ENCODE data around the gene TRAPPC2B. TPM values are rescaled to one million over a fixed set of nuclear protein-coding genes. Genes with fewer than 3 reads are reported as not detected.

The TRAPPC2B gene
- total RNA-seq, 1 experiment from 2014 or later: 15.3 TPM

DNA sequence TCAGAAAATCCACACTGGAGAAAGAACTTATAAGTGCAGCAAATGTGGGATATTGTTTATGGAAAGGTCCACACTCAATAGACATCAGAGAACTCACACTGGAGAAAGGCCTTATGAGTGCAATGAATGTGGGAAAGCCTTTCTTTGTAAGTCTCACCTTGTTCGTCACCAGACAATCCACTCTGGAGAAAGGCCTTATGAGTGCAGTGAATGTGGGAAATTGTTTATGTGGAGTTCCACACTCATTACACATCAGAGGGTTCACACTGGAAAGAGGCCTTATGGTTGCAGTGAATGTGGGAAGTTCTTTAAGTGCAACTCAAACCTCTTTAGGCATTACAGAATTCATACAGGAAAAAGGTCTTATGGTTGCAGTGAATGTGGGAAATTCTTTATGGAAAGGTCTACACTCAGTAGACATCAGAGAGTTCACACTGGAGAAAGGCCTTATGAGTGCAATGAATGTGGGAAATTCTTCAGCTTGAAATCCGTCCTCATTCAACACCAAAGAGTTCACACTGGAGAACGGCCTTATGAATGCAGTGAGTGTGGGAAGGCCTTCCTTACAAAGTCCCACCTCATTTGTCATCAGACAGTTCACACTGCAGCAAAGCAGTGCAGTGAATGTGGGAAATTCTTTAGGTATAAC, 14.3 kb downstream of the TRAPPC2B start:
- peaks cover 25% of the 10 kb centered on the region for H3K36me3 ChIP-seq (ENCODE audit: low read depth)
- no peaks in the 10 kb centered on the region; the same call in 1 of the 2 replicates for H3K27me3 ChIP-seq (ENCODE audit: insufficient read depth, low read depth)
- CTCF ChIA-PET: no interaction called here
- H2AFZ ChIP-seq: no peak overlapping the region
- H3K9me2 ChIP-seq (ENCODE audit: insufficient read depth): no peaks in the 10 kb centered on the region
- H3K4me1 ChIP-seq (replicated peaks; ENCODE audit: insufficient read depth): no peaks in the 10 kb centered on the region
- no peak overlapping the region for H3K4me3 ChIP-seq
- H3K79me2 ChIP-seq (ENCODE audit: low read depth): no peaks in the 10 kb centered on the region
- POLR2A ChIA-PET (ENCODE audit: unreplicated experiment): no interaction called here
- H3F3A ChIP-seq (ENCODE audit: insufficient read depth, low read depth): no peaks in the 10 kb centered on the region
- intact Hi-C loops (cut with micrococcal nuclease; ENCODE audit: unreplicated experiment): no loop called here
- no peak overlapping the region for H3K27ac ChIP-seq
- TF ChIP-seq EZH2 (IDR thresholded peaks at IDR 0.05; ENCODE audit: low read depth) (no peak), CTCF (conservative IDR thresholded peaks at IDR 0.05) (no peak)
- no peak overlapping the region for H3K4me2 ChIP-seq
- H4K20me1 ChIP-seq (ENCODE audit: insufficient read depth): no peaks in the 10 kb centered on the region
- no TSS peak for BruUV-seq (replicated peaks)
- H3K9me3 ChIP-seq (ENCODE audit: insufficient read depth, low read depth): peaks cover 42% of the 10 kb centered on the region
- no peak for DNase-seq

GRCh38 chr19:57380923-57381322, 17.6 kb downstream of the TRAPPC2B start:
- Histone ChIP-seq H3K36me3 (ENCODE audit: low read depth) (no peaks in the 10 kb centered on the region), H3K4me2 (no peak overlapping the region), H3K9me2 (ENCODE audit: insufficient read depth) (no peaks in the 10 kb centered on the region), H4K20me1 (ENCODE audit: insufficient read depth) (no peaks in the 10 kb centered on the region), H3K27ac (no peak overlapping the region), H3K9me3 (ENCODE audit: insufficient read depth, low read depth) (peaks cover 33% of the 10 kb centered on the region), H3K4me3 (no peak overlapping the region), H3K27me3 (ENCODE audit: insufficient read depth, low read depth) (no peaks in the 10 kb centered on the region; the same call in 1 of the 2 replicates), H3K79me2 (ENCODE audit: low read depth) (no peaks in the 10 kb centered on the region), H3K4me1 (replicated peaks; ENCODE audit: insufficient read depth) (no peaks in the 10 kb centered on the region), H3F3A (ENCODE audit: insufficient read depth, low read depth) (no peaks in the 10 kb centered on the region), H2AFZ (no peak overlapping the region)
- intact Hi-C loops (cut with micrococcal nuclease; ENCODE audit: unreplicated experiment): no loop called here
- no peak for TF ChIP-seq EZH2 (IDR thresholded peaks at IDR 0.05; ENCODE audit: low read depth)
- no peak for TF ChIP-seq CTCF (conservative IDR thresholded peaks at IDR 0.05)
- BruUV-seq (replicated peaks): no TSS peak
- ChIA-PET POLR2A (ENCODE audit: unreplicated experiment) (no interaction called here), CTCF (no interaction called here)
- DNase-seq: no peak

DNA sequence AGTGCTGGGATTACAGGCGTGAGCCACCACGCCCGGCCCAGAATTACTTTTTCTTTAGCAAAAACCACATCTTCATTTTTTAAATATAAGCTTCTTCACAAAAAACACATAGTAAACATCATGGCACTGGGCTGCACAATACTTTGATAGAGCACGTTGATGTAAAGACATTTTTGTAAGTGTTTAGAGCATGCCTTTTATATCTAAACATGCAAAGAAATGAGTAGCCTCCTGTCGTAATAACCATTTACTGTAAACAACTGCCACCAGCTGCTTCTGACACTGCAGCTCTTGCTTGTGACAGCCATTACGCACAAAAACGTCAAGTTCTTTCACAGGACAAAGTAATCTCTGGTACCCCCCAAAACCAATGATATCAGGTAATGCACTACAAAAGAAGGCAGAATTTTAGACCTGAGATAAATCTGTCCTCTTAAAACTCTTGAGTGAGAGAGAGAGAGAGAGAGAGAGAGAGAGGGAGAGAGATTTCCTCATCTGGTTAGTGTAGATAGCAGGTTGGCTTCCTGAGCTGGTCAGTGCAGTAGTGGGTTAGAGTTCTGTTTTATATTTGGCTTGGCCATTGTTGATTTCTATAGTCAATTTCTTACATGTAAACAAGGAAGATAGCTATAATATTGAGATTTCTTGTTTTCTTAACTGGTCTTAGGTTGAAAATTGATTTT, 19.6 kb downstream of the TRAPPC2B start:
- Histone ChIP-seq H3K4me3 (no peak overlapping the region), H3K79me2 (ENCODE audit: low read depth) (no peaks in the 10 kb centered on the region), H3K36me3 (ENCODE audit: low read depth) (no peaks in the 10 kb centered on the region), H3K4me2 (no peak overlapping the region), H3K27me3 (ENCODE audit: insufficient read depth, low read depth) (no peaks in the 10 kb centered on the region; the same call in 1 of the 2 replicates), H3K27ac (no peak overlapping the region), H4K20me1 (ENCODE audit: insufficient read depth) (no peaks in the 10 kb centered on the region), H3F3A (ENCODE audit: insufficient read depth, low read depth) (no peaks in the 10 kb centered on the region), H2AFZ (0 out of 2 replicates have a peak overlapping the region, but pooled peaks have one; percentile 9), H3K4me1 (replicated peaks; ENCODE audit: insufficient read depth) (no peaks in the 10 kb centered on the region), H3K9me2 (ENCODE audit: insufficient read depth) (no peaks in the 10 kb centered on the region), H3K9me3 (ENCODE audit: insufficient read depth, low read depth) (peaks cover 16% of the 10 kb centered on the region)
- CTCF ChIA-PET: no interaction called here
- no peak for TF ChIP-seq EZH2 (IDR thresholded peaks at IDR 0.05; ENCODE audit: low read depth)
- no peak for TF ChIP-seq CTCF (conservative IDR thresholded peaks at IDR 0.05)
- POLR2A ChIA-PET (ENCODE audit: unreplicated experiment): no interaction called here
- no peak for DNase-seq
- no TSS peak for BruUV-seq (replicated peaks)
- intact Hi-C loops (cut with micrococcal nuclease; ENCODE audit: unreplicated experiment): no loop called here

Data from PC-9 (cell line).